Transverse colon (tissue), 4 donors: ENCODE measurements around the gene FOLR1. TPM values are rescaled to one million over a fixed set of nuclear protein-coding genes. Genes with fewer than 3 reads are reported as not detected.
"Not testable (repeated sequence)": the region's sequence is repeated elsewhere in the genome, so short reads cannot be mapped to it uniquely, and the experiment has no call there.

Experiments used
- DNase-seq: peaks from one replicate; pipeline ENCODE4 v3.0.0-alpha.2; 2019
- H3K27ac ChIP-seq, 4 donors: fragments of 200-600 bp; sonication (generic); 2 replicates each; pipeline ENCODE4 v1.5.1; 2016 to 2018; ENCODE audit warnings: inconsistent platforms in 4 of 4
- H3K27me3 ChIP-seq: fragments of 200-600 bp; sonication (generic); 2 replicates; pipeline ENCODE4 v1.5.1; 2017; ENCODE audit warnings: inconsistent platforms
- H3K36me3 ChIP-seq, 4 donors: fragments of 200-600 bp; sonication (generic); 2 replicates each; pipeline ENCODE4 v1.5.1; 2017 to 2019; ENCODE audit warnings: inconsistent platforms in 4 of 4
- H3K4me1 ChIP-seq, 4 donors: fragments of 200-600 bp; sonication (generic); 2 replicates each; pipeline ENCODE4 v1.5.1; 2017 to 2020; ENCODE audit warnings: inconsistent platforms in 4 of 4
- H3K4me3 ChIP-seq, 4 donors: fragments of 200-600 bp; sonication (generic); 1 replicate in 1 of 4; 2 replicates in 3 of 4; pipeline versions ENCODE4 v1.5.1 to v1.6.1; 2017 to 2019; ENCODE audit warnings: inconsistent platforms in 4 of 4
- H3K9me3 ChIP-seq, 2 donors: fragments of 200-600 bp; sonication (generic); 2 replicates each; pipeline ENCODE4 v1.5.1; 2017 to 2019; ENCODE audit warnings: inconsistent platforms in 2 of 2
- CTCF ChIP-seq, 5 experiments: fragments of 200-600 bp in 3 of 5; fragments of 450-650 bp in 2 of 5; sonication (generic) in 3 of 5; IDR thresholded peaks; 1 replicate in 2 of 5; 2 replicates in 3 of 5; pipeline ENCODE4 v1.5.1; 2016 to 2017; ENCODE audit warnings: antibody characterized with exemption in 5 of 5, inconsistent platforms in 3 of 5, mild to moderate bottlenecking in 2 of 5, moderate library complexity in 1 of 5
- EP300 ChIP-seq: sonication (generic); formaldehyde crosslinking; IDR thresholded peaks from one replicate; pipeline ENCODE4 v1.6.1; 2017; ENCODE audit warnings: antibody characterized with exemption, low read depth
- POLR2A ChIP-seq: fragments of 450-650 bp; IDR thresholded peaks from one replicate; pipeline ENCODE4 v1.6.1; 2016; ENCODE audit warnings: antibody characterized with exemption, mild to moderate bottlenecking, moderate library complexity
- POLR2AphosphoS5 ChIP-seq, 3 donors: sonication (generic); formaldehyde crosslinking; IDR thresholded peaks; one replicate each; pipeline ENCODE4 v1.6.1; 2016; ENCODE audit warnings: antibody characterized with exemption in 3 of 3
- WGBS, 2 donors: methylation state at CpG; one replicate each; pipeline ENCODE4 v1.1.5; 2018; ENCODE audit warnings: low coverage in 1 of 2; 5-methylcytosine and 5-hydroxymethylcytosine counted together
- in situ Hi-C, 4 donors: fragments of 200-750 bp; cut with MboI; loops; one replicate each; pipeline versions ENCODE4 v1.15.0 to v1.15.1; 2017; ENCODE audit warnings: low sequenced_read_pairs in 3 of 4, low pct_ligation_motif_present in 1 of 4, low pct_unique_long_range_greater_than_20kb in 1 of 4
- intact Hi-C: fragments of 100-400 bp; cut with DNase I; formaldehyde crosslinking; loops from one replicate; pipeline ENCODE4 v1.15.1; 2023; ENCODE audit warnings: low total_unique reads
- total RNA-seq, 4 donors: library from RNA; depleted of rRNA; stranded (reverse); fragments of >200 nt; gene quantifications; one replicate each; pipeline ENCODE4 v1.1.0, GENCODE V29; 2016

Gene FOLR1
- total RNA-seq, 4 donors from 2014 or later = not detected

- 73% methylated on average over 3 of the region's 3 CpGs; no CpG with 5 or more reads in 1 of the 2 donors for WGBS, 2 donors
- intact Hi-C loops, in situ Hi-C loops, H3K4me3 ChIP-seq, H3K4me1 ChIP-seq, H3K9me3 ChIP-seq, H3K27me3 ChIP-seq, DNase-seq, H3K36me3 ChIP-seq, H3K27ac ChIP-seq: not testable (repeated sequence)
- TF ChIP-seq CTCF (IDR thresholded peaks at IDR 0.05) = peak in 2 of 5 experiments; percentile 10 to 11
Observed at GRCh38 chr11:72181553-72181958, 10.4 kb upstream of the FOLR1 start.

GRCh38 chr11:72188267-72188666 is 3.7 kb upstream of the FOLR1 start:
- Histone ChIP-seq H3K27me3 (no peaks in the 10 kb centered on the region), H3K9me3 (no peaks in the 10 kb centered on the region), H3K4me1 (peaks cover 0 to 4% (median 0%) of the 10 kb centered on the region in 4 donors), H3K27ac (no peak overlapping the region), H3K36me3 (no peaks in the 10 kb centered on the region), H3K4me3 (no peak overlapping the region)
- intact Hi-C loops = no loop called here
- no peak for DNase-seq
- 83 to 90% methylated on average over 1 of the region's 1 CpG for WGBS, 2 donors
- in situ Hi-C loops = no loop called here
- no peak for TF ChIP-seq CTCF (IDR thresholded peaks at IDR 0.05)
- TF ChIP-seq POLR2A = no peak
- no peak for TF ChIP-seq EP300

GRCh38 chr11:72189455-72190250 is 2.3 kb upstream of the FOLR1 start:
- TF ChIP-seq EP300 (no peak), CTCF (IDR thresholded peaks at IDR 0.05) (no peak), POLR2A (no peak), POLR2AphosphoS5 (IDR thresholded peaks at IDR 0.05) (no peak)
- H3K9me3 ChIP-seq = no peaks in the 10 kb centered on the region
- H3K27ac ChIP-seq = no peak overlapping the region
- peaks cover 0 to 3% (median 0%) of the 10 kb centered on the region in 4 donors for H3K4me1 ChIP-seq
- no peak overlapping the region for H3K4me3 ChIP-seq
- H3K27me3 ChIP-seq = no peaks in the 10 kb centered on the region
- in situ Hi-C loops (no loop called here), intact Hi-C loops (no loop called here)
- no peak for DNase-seq
- no peaks in the 10 kb centered on the region for H3K36me3 ChIP-seq
- 50 to 66% methylated on average over 3 of the region's 3 CpGs for WGBS, 2 donors

GRCh38 chr11:72190631-72191071 is 1.3 kb upstream of the FOLR1 start:
- H3K27me3 ChIP-seq = no peaks in the 10 kb centered on the region
- WGBS, 2 donors = 81% methylated on average over 5 of the region's 5 CpGs; no CpG with 5 or more reads in 1 of the 2 donors
- no peaks in the 10 kb centered on the region for H3K36me3 ChIP-seq
- no peak for TF ChIP-seq POLR2AphosphoS5 (IDR thresholded peaks at IDR 0.05)
- in situ Hi-C loops (no loop called here), intact Hi-C loops (no loop called here)
- H3K4me3 ChIP-seq = no peak overlapping the region
- DNase-seq = no peak
- H3K9me3 ChIP-seq = no peaks in the 10 kb centered on the region
- H3K4me1 ChIP-seq = peaks cover 0 to 3% (median 0%) of the 10 kb centered on the region in 4 donors
- no peak overlapping the region for H3K27ac ChIP-seq
